GM21786 (cell line): Measurements from ENCODE around the gene RNF112.
A peak's percentile ranks its signal among the peaks of the same experiment; 100 is the strongest.

Experiments
- ATAC-seq: cut with Tn5 transposase; IDR thresholded peaks from one replicate; pipeline ENCODE4 v1.9.1; 2021; ENCODE audit not compliant: unreplicated experiment

RNF112 gene

GRCh38 chr17:19410875-19411620, at the start of gene RNF112:
Gene RNF112 (plus strand): TSS chr17:19411232. CDS start chr17:19411409, 177 bp downstream.
- ATAC-seq: no peak

GRCh38 chr17:19361326-19361725, 49.7 kb upstream of the RNF112 start:
- no peak for ATAC-seq

GRCh38 chr17:19361944-19362276, 49.1 kb upstream of the RNF112 start:
- ATAC-seq: no peak

GRCh38 chr17:19362277-19363113, 48.5 kb upstream of the RNF112 start, which contains the start of gene B9D1:
Gene B9D1 (minus strand): TSS chr17:19362723. CDS start chr17:19362569, 154 bp downstream.
- ATAC-seq: peak; percentile 75

GRCh38 chr17:19363114-19363438, 48.0 kb upstream of the RNF112 start:
- no peak for ATAC-seq

GRCh38 chr17:19363460-19364035, 47.5 kb upstream of the RNF112 start:
- no peak for ATAC-seq

- no peak for ATAC-seq
Observed at GRCh38 chr17:19364699-19365498, 46.1 kb upstream of the RNF112 start.

- ATAC-seq: no peak
Observed at GRCh38 chr17:19365499-19365817, 45.6 kb upstream of the RNF112 start.

GRCh38 chr17:19365833-19366636, 45.0 kb upstream of the RNF112 start:
- no peak for ATAC-seq

- ATAC-seq: no peak
Observed at GRCh38 chr17:19366637-19366972, 44.4 kb upstream of the RNF112 start.

GRCh38 chr17:19368229-19368628, 42.8 kb upstream of the RNF112 start:
- no peak for ATAC-seq

GRCh38 chr17:19369107-19369778, 41.8 kb upstream of the RNF112 start:
- ATAC-seq: no peak

GRCh38 chr17:19369846-19370492, 41.1 kb upstream of the RNF112 start:
- no peak for ATAC-seq

GRCh38 chr17:19370493-19370960, 40.5 kb upstream of the RNF112 start:
- peak; percentile 72 for ATAC-seq

- no peak for ATAC-seq
Observed at GRCh38 chr17:19371259-19372010, 39.6 kb upstream of the RNF112 start.

- ATAC-seq: no peak
Observed at GRCh38 chr17:19372011-19372370, 39.0 kb upstream of the RNF112 start.

- no peak for ATAC-seq
Observed at GRCh38 chr17:19372439-19372838, 38.6 kb upstream of the RNF112 start.

GRCh38 chr17:19372866-19373504, 38.0 kb upstream of the RNF112 start:
- ATAC-seq: no peak
